Gastroesophageal sphincter (tissue), 4 donors: ENCODE measurements around the gene GADD45GIP1. TPM values are rescaled to one million over a fixed set of nuclear protein-coding genes. Genes with fewer than 3 reads are reported as not detected.

Experiments used
- ATAC-seq: fragments of 150-250 bp; one replicate; pipeline ENCODE4 v1.9.1; 2016; ENCODE audit warnings: mild to moderate bottlenecking, moderate library complexity
- H3K27ac ChIP-seq, 4 donors: fragments of 200-600 bp; sonication (generic) in 3 of 4; 1 replicate in 3 of 4; 2 replicates in 1 of 4; pipeline ENCODE4 v1.5.1; 2016 to 2019
- H3K27me3 ChIP-seq: fragments of 200-600 bp; sonication (generic); one replicate; pipeline ENCODE4 v1.5.1; 2019
- H3K36me3 ChIP-seq, 2 donors: fragments of 200-600 bp; sonication (generic); one replicate each; pipeline ENCODE4 v1.5.1; 2019; ENCODE audit warnings: control low read depth in 1 of 2
- H3K4me1 ChIP-seq, 3 donors: fragments of 200-600 bp; sonication (generic); 1 replicate in 2 of 3; 2 replicates in 1 of 3; pipeline ENCODE4 v1.5.1; 2016 to 2019; ENCODE audit warnings: control low read depth in 2 of 3
- H3K4me3 ChIP-seq, 2 donors: fragments of 200-600 bp; sonication (generic); one replicate each; pipeline ENCODE4 v1.5.1; 2019; ENCODE audit warnings: mild to moderate bottlenecking in 1 of 2, moderate library complexity in 1 of 2
- H3K9me3 ChIP-seq, 3 donors: fragments of 200-600 bp; sonication (generic); one replicate each; pipeline ENCODE4 v1.5.1; 2017 to 2019; ENCODE audit warnings: control low read depth in 2 of 3
- CTCF ChIP-seq, 4 experiments: fragments of 200-600 bp in 2 of 4; fragments of 450-650 bp in 2 of 4; sonication (generic) in 1 of 4; IDR thresholded peaks; one replicate each; pipeline ENCODE4 v1.5.1; 2017 to 2019; ENCODE audit warnings: antibody characterized with exemption in 4 of 4, mild to moderate bottlenecking in 2 of 4, moderate library complexity in 2 of 4
- EP300 ChIP-seq: sonication (generic); formaldehyde crosslinking; IDR thresholded peaks from one replicate; pipeline ENCODE4 v1.6.1; 2017; ENCODE audit warnings: antibody characterized with exemption, mild to moderate bottlenecking
- POLR2A ChIP-seq, 2 donors: fragments of 450-650 bp; IDR thresholded peaks; one replicate each; pipeline ENCODE4 v1.6.1; 2017; ENCODE audit warnings: antibody characterized with exemption in 2 of 2, mild to moderate bottlenecking in 2 of 2, moderate library complexity in 1 of 2
- POLR2AphosphoS5 ChIP-seq: sonication (generic); formaldehyde crosslinking; IDR thresholded peaks from one replicate; pipeline ENCODE4 v1.6.1; 2017; ENCODE audit warnings: antibody characterized with exemption
- WGBS, 2 donors: methylation state at CpG; one replicate each; pipeline ENCODE4 v1.1.5; 2018; ENCODE audit warnings: low coverage in 1 of 2; 5-methylcytosine and 5-hydroxymethylcytosine counted together
- total RNA-seq, 4 donors: library from RNA; depleted of rRNA; stranded (reverse); fragments of >200 nt; gene quantifications; one replicate each; pipeline ENCODE4 v1.1.0, GENCODE V29; 2016

GADD45GIP1 gene
- total RNA-seq, 4 donors from 2014 or later, result 32.2 to 43.6 (median 36.9) TPM

- Histone ChIP-seq H3K4me3 (peak within 1 kb of the TSS; percentile 50 to 91), H3K4me1 (peaks cover 0 to 43% (median 28%) of the 10 kb centered on the region in 3 donors), H3K36me3 (peaks cover 0 to 5% of the 10 kb centered on the region in 2 donors), H3K27me3 (no peaks in the 10 kb centered on the region), H3K9me3 (no peaks in the 10 kb centered on the region), H3K27ac (peak within 1 kb of the TSS; percentile 49 to 98 (median 94))
- TF ChIP-seq POLR2AphosphoS5, result peak; percentile 34
- no peak for TF ChIP-seq POLR2A (IDR thresholded peaks at IDR 0.05)
- 66% methylated on average over 3 of the region's 84 CpGs; no CpG with 5 or more reads in 1 of the 2 donors for WGBS, 2 donors
- peak; percentile 69 for ATAC-seq
These were observed 37.9 kb upstream of the GADD45GIP1 start, which contains the start of gene NFIX for GRCh38 chr19:12994701-12995595. NFIX (plus strand) TSS chr19:12995475; CDS start chr19:12995838, 363 bp downstream.

- Histone ChIP-seq H3K27me3 (no peaks in the 10 kb centered on the region), H3K4me3 (no peak overlapping the region), H3K27ac (peak overlapping the region in 2 of 4 donors; percentile 80 to 84), H3K36me3 (peaks cover 0 to 2% of the 10 kb centered on the region in 2 donors), H3K4me1 (peaks cover 0 to 29% (median 19%) of the 10 kb centered on the region in 3 donors), H3K9me3 (no peaks in the 10 kb centered on the region)
- ATAC-seq, result no peak
- WGBS, 2 donors, result 73 to 89% methylated on average over 2 to 7 of the region's 7 CpGs
- TF ChIP-seq POLR2AphosphoS5 (no peak), EP300 (no peak), POLR2A (IDR thresholded peaks at IDR 0.05) (no peak), CTCF (IDR thresholded peaks at IDR 0.05) (no peak)
These were observed 36.5 kb upstream of the GADD45GIP1 start for GRCh38 chr19:12993562-12993961.

DNA sequence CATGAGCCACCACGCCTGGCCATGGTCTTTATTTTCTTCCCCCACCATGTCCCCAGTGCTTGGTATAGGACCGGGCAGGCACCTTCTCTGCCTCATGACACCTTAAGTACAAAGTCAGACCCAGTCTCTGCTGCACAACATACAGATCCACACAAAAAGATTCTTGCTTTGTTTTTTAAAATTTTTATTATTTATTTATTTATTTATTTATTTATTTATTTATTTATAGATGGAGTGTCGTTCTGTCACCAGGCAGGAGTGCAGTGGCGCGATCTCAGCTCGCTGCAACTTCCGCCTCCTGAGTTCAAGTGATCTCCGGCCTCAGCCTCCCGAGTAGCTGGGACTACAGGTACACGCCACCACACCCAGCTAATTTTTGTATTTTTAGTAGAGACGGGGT is 35.7 kb upstream of the GADD45GIP1 start:
- no peak for ATAC-seq
- TF ChIP-seq CTCF (IDR thresholded peaks at IDR 0.05), result no peak
- no peak for TF ChIP-seq POLR2A (IDR thresholded peaks at IDR 0.05)
- TF ChIP-seq EP300, result no peak
- no peak for TF ChIP-seq POLR2AphosphoS5
- H3K27me3 ChIP-seq, result no peaks in the 10 kb centered on the region
- H3K36me3 ChIP-seq, result no peaks in the 10 kb centered on the region
- peaks cover 0 to 21% (median 13%) of the 10 kb centered on the region in 3 donors for H3K4me1 ChIP-seq
- no peak overlapping the region for H3K27ac ChIP-seq
- no peak overlapping the region for H3K4me3 ChIP-seq
- 90 to 96% methylated on average over 7 to 9 of the region's 11 CpGs for WGBS, 2 donors
- no peaks in the 10 kb centered on the region for H3K9me3 ChIP-seq

- no peak overlapping the region for H3K4me3 ChIP-seq
- H3K27ac ChIP-seq, result no peak overlapping the region
- ATAC-seq, result no peak
- 94 to 100% methylated on average over 3 to 5 of the region's 5 CpGs for WGBS, 2 donors
- peaks cover 0 to 8% (median 3%) of the 10 kb centered on the region in 3 donors for H3K4me1 ChIP-seq
- no peaks in the 10 kb centered on the region for H3K36me3 ChIP-seq
- no peaks in the 10 kb centered on the region for H3K27me3 ChIP-seq
- TF ChIP-seq POLR2A (IDR thresholded peaks at IDR 0.05), result no peak
- no peak for TF ChIP-seq POLR2AphosphoS5
- no peak for TF ChIP-seq EP300
- no peak for TF ChIP-seq CTCF (IDR thresholded peaks at IDR 0.05)
- H3K9me3 ChIP-seq, result no peaks in the 10 kb centered on the region
These were observed 34.3 kb upstream of the GADD45GIP1 start for GRCh38 chr19:12991296-12991695.

- TF ChIP-seq POLR2AphosphoS5 (no peak), POLR2A (IDR thresholded peaks at IDR 0.05) (no peak), EP300 (no peak), CTCF (IDR thresholded peaks at IDR 0.05) (no peak)
- peaks cover 0 to 8% (median 3%) of the 10 kb centered on the region in 3 donors for H3K4me1 ChIP-seq
- no peak overlapping the region for H3K4me3 ChIP-seq
- ATAC-seq, result no peak
- H3K9me3 ChIP-seq, result no peaks in the 10 kb centered on the region
- no peaks in the 10 kb centered on the region for H3K36me3 ChIP-seq
- H3K27me3 ChIP-seq, result no peaks in the 10 kb centered on the region
- no peak overlapping the region for H3K27ac ChIP-seq
- 63 to 75% methylated on average over 3 of the region's 3 CpGs for WGBS, 2 donors
These were observed 33.8 kb upstream of the GADD45GIP1 start for GRCh38 chr19:12990853-12991252.
